H9 (cell line): ENCODE measurements around the gene ANKDD1A. TPM values are rescaled to one million over a fixed set of nuclear protein-coding genes. Genes with fewer than 3 reads are reported as not detected.

Source experiments
- DNase-seq: peaks from one replicate; pipeline ENCODE4 v3.0.0-alpha.2; 2017
- H2AFZ ChIP-seq: one replicate; pipeline ENCODE4 v1.6.1; 2013; ENCODE audit warnings: mild to moderate bottlenecking, low read length, control low read depth, moderate library complexity
- H2AK5ac ChIP-seq: 2 replicates; pipeline ENCODE4 v1.6.1; 2013; ENCODE audit warnings: low read length, control low read depth, mixed read lengths; ENCODE audit not compliant: insufficient read length
- H2BK120ac ChIP-seq: one replicate; pipeline ENCODE4 v1.6.1; 2013; ENCODE audit warnings: low read depth, mild to moderate bottlenecking, low read length, control low read depth, inconsistent platforms; ENCODE audit not compliant: poor library complexity, severe bottlenecking
- H2BK12ac ChIP-seq: 2 replicates; pipeline ENCODE4 v1.6.1; 2013; ENCODE audit warnings: low read length, control low read depth, mixed read lengths, low read depth; ENCODE audit not compliant: insufficient read length
- H2BK15ac ChIP-seq: 2 replicates; pipeline ENCODE4 v1.6.1; 2013; ENCODE audit warnings: low read depth, low read length, control low read depth
- H2BK20ac ChIP-seq: one replicate; pipeline ENCODE4 v1.6.1; 2013; ENCODE audit warnings: low read depth, mild to moderate bottlenecking, low read length, control low read depth, inconsistent platforms; ENCODE audit not compliant: poor library complexity, severe bottlenecking
- H2BK5ac ChIP-seq: 2 replicates; pipeline ENCODE4 v1.6.1; 2013; ENCODE audit warnings: low read length, control low read depth, mixed read lengths; ENCODE audit not compliant: insufficient read length
- H3K14ac ChIP-seq: 2 replicates; pipeline ENCODE4 v1.6.1; 2013; ENCODE audit warnings: low read length, control low read depth; ENCODE audit not compliant: insufficient read depth
- H3K18ac ChIP-seq: 2 replicates; pipeline ENCODE4 v1.6.1; 2013; ENCODE audit warnings: low read depth, mild to moderate bottlenecking, mixed read lengths, low read length, control low read depth; ENCODE audit not compliant: insufficient read length
- H3K23ac ChIP-seq: 2 replicates; pipeline ENCODE4 v1.6.1; 2013; ENCODE audit warnings: low read length, control low read depth, mixed read lengths, low read depth; ENCODE audit not compliant: insufficient read length
- H3K23me2 ChIP-seq: 2 replicates; pipeline ENCODE4 v1.6.1; 2013; ENCODE audit warnings: low read depth, mild to moderate bottlenecking, mixed read lengths, low read length, control low read depth; ENCODE audit not compliant: insufficient read length, poor library complexity, severe bottlenecking
- H3K27ac ChIP-seq: 2 replicates; pipeline ENCODE4 v1.5.1; 2013; ENCODE audit warnings: low read length, control low read depth, mixed read lengths, low read depth; ENCODE audit not compliant: insufficient read length
- H3K27me3 ChIP-seq: 2 replicates; pipeline ENCODE4 v1.6.1; 2013; ENCODE audit warnings: low read length, control low read depth, inconsistent platforms; ENCODE audit not compliant: insufficient read depth
- H3K4ac ChIP-seq: 2 replicates; pipeline ENCODE4 v1.6.1; 2013; ENCODE audit warnings: low read depth, mild to moderate bottlenecking, control low read depth, inconsistent platforms, low read length, moderate library complexity
- H3K4me1 ChIP-seq: 2 replicates; pipeline ENCODE4 v1.6.1; 2013; ENCODE audit warnings: low read length, control low read depth, inconsistent platforms; ENCODE audit not compliant: insufficient read depth
- H3K4me2 ChIP-seq: 2 replicates; pipeline ENCODE4 v1.6.1; 2013; ENCODE audit warnings: low read length, control low read depth, mixed read lengths; ENCODE audit not compliant: insufficient read length, insufficient read depth
- H3K56ac ChIP-seq: 2 replicates; pipeline ENCODE4 v1.6.1; 2013; ENCODE audit warnings: low read depth, mild to moderate bottlenecking, mixed read lengths, low read length, control low read depth; ENCODE audit not compliant: insufficient read length
- H3K79me1 ChIP-seq: 2 replicates; pipeline ENCODE4 v1.6.1; 2013; ENCODE audit warnings: low read depth, mild to moderate bottlenecking, moderate library complexity, low read length, control low read depth, inconsistent platforms; ENCODE audit not compliant: insufficient read depth, poor library complexity, severe bottlenecking
- H3K79me2 ChIP-seq: 2 replicates; pipeline ENCODE4 v1.6.1; 2013; ENCODE audit warnings: low read length, control low read depth, inconsistent platforms; ENCODE audit not compliant: insufficient read depth
- H3K9ac ChIP-seq: 2 replicates; pipeline ENCODE4 v1.6.1; 2013; ENCODE audit warnings: low read length, control low read depth, mixed read lengths; ENCODE audit not compliant: insufficient read length; ENCODE audit errors: extremely low read depth
- H3K9me3 ChIP-seq: one replicate; pipeline ENCODE4 v1.6.1; 2013; ENCODE audit warnings: low read depth, low read length, inconsistent platforms; ENCODE audit not compliant: control insufficient read depth
- H3T11ph ChIP-seq: one replicate; pipeline ENCODE4 v1.6.1; 2013; ENCODE audit warnings: mild to moderate bottlenecking, low read length, control low read depth, inconsistent platforms
- H4K20me1 ChIP-seq: one replicate; pipeline ENCODE4 v1.6.1; 2013; ENCODE audit not compliant: control insufficient read depth, insufficient read length, insufficient read depth
- H4K5ac ChIP-seq: 2 replicates; pipeline ENCODE4 v1.6.1; 2013; ENCODE audit warnings: low read depth, mild to moderate bottlenecking, mixed read lengths, low read length, control low read depth; ENCODE audit not compliant: insufficient read length
- H4K8ac ChIP-seq: replicated peaks from 2 replicates; pipeline ENCODE4 v1.6.1; 2013; ENCODE audit warnings: low read length, control low read depth, mixed read lengths, low read depth; ENCODE audit not compliant: insufficient read length
- H4K91ac ChIP-seq: 2 replicates; pipeline ENCODE4 v1.6.1; 2013; ENCODE audit warnings: low read depth, mild to moderate bottlenecking, moderate library complexity, mixed read lengths, low read length, control low read depth; ENCODE audit not compliant: insufficient read length
- H3K27ac Mint-ChIP-seq, 3 experiments: 2 replicates in 2 of 3; 3 replicates in 1 of 3; pipeline ENCODE4 v1.8.0; 2020 to 2021; ENCODE audit warnings: mixed read lengths in 3 of 3, mild to moderate bottlenecking in 1 of 3, moderate library complexity in 1 of 3
- H3K27me3 Mint-ChIP-seq: 2 replicates; pipeline ENCODE4 v1.8.0; 2021; ENCODE audit warnings: low read depth, mild to moderate bottlenecking, moderate library complexity, mixed read lengths
- H3K36me3 Mint-ChIP-seq, 3 experiments: 2 replicates in 2 of 3; 3 replicates in 1 of 3; pipeline ENCODE4 v1.8.0; 2020 to 2021; ENCODE audit warnings: low read depth in 3 of 3, mixed read lengths in 3 of 3; ENCODE audit not compliant: insufficient read depth in 1 of 3
- H3K4me1 Mint-ChIP-seq, 2 experiments: 2 replicates each; pipeline ENCODE4 v1.8.0; 2020; ENCODE audit warnings: mixed read lengths in 2 of 2
- H3K4me3 Mint-ChIP-seq, 2 experiments: 2 replicates in 1 of 2; 3 replicates in 1 of 2; pipeline ENCODE4 v1.8.0; 2020 to 2021; ENCODE audit warnings: mild to moderate bottlenecking in 2 of 2, mixed read lengths in 2 of 2, moderate library complexity in 1 of 2
- H3K9me3 Mint-ChIP-seq, 2 experiments: 2 replicates in 1 of 2; 3 replicates in 1 of 2; pipeline ENCODE4 v1.8.0; 2020; ENCODE audit warnings: mild to moderate bottlenecking in 2 of 2, mixed read lengths in 2 of 2, moderate library complexity in 1 of 2
- CTCF ChIP-seq: fragments of 200-600 bp; sonication (generic); conservative IDR thresholded peaks from 3 replicates; pipeline ENCODE4 v1.8.0; 2021; ENCODE audit warnings: antibody characterized with exemption, mild to moderate bottlenecking
- WGBS: extraction: QIAGEN DNeasy Blood & Tissue Kit; methylation state at CpG from one replicate; pipeline ENCODE4 v1.1.7; 2013; ENCODE audit warnings: missing lambda C conversion rate, low lambda C conversion rate, mixed read lengths; ENCODE audit not compliant: insufficient read length; ENCODE audit errors: extremely low coverage; 5-methylcytosine and 5-hydroxymethylcytosine counted together
- total RNA-seq: library from RNA; stranded (reverse); gene quantifications from 2 replicates; pipeline ENCODE4 v1.2.1, GENCODE V29; 2021

Gene ANKDD1A
- total RNA-seq, 1 experiment from 2014 or later = 3.7 TPM

GRCh38 chr15:64892847-64893403 is 18.8 kb upstream of the ANKDD1A start:
- no peaks in the 10 kb centered on the region for H3K79me1 ChIP-seq
- H3K9ac ChIP-seq = no peak overlapping the region
- H3K27me3 ChIP-seq = no peaks in the 10 kb centered on the region
- H3K9me3 ChIP-seq = no peaks in the 10 kb centered on the region
- H2BK120ac ChIP-seq = no peak overlapping the region
- no peak overlapping the region for H3K4me2 ChIP-seq
- no peak overlapping the region for H4K5ac ChIP-seq
- H3K56ac ChIP-seq = no peak overlapping the region
- DNase-seq = peak; percentile 21
- no peak overlapping the region for H2BK15ac ChIP-seq
- no peak overlapping the region for H2AFZ ChIP-seq
- no peak overlapping the region for H2AK5ac ChIP-seq
- H3K27ac Mint-ChIP-seq = no peak overlapping the region
- no peaks in the 10 kb centered on the region for H3K79me2 ChIP-seq
- no peak overlapping the region for H3K18ac ChIP-seq
- H3K4ac ChIP-seq = no peak overlapping the region
- peaks cover 33 to 59% of the 10 kb centered on the region in 2 experiments for H3K4me1 Mint-ChIP-seq
- no CpG with 5 or more reads among the region's 8 CpGs for WGBS
- TF ChIP-seq CTCF = no peak
- H2BK12ac ChIP-seq = no peak overlapping the region
- peaks cover 5% of the 10 kb centered on the region; the same call in 1 of the 2 replicates for H3K27me3 Mint-ChIP-seq
- no peak overlapping the region for H4K91ac ChIP-seq
- peak overlapping the region in 1 of 2 experiments; percentile 44; a peak in 2 of 5 replicates for H3K4me3 Mint-ChIP-seq
- peaks cover 6% of the 10 kb centered on the region; the same call in 1 of the 2 replicates for H3K4me1 ChIP-seq
- H3K27ac ChIP-seq = no peak overlapping the region
- peaks cover 8% of the 10 kb centered on the region for H3K23me2 ChIP-seq
- H4K8ac ChIP-seq = no peak overlapping the region
- no peaks in the 10 kb centered on the region for H3K36me3 Mint-ChIP-seq
- no peaks in the 10 kb centered on the region for H3K9me3 Mint-ChIP-seq
- H3K23ac ChIP-seq = no peak overlapping the region
- H3T11ph ChIP-seq = no peak overlapping the region
- H2BK5ac ChIP-seq = no peak overlapping the region
- H3K14ac ChIP-seq = no peak overlapping the region
- no peaks in the 10 kb centered on the region for H4K20me1 ChIP-seq
- H2BK20ac ChIP-seq = no peak overlapping the region
